Measurements from ENCODE around the gene RNF8.

- no peak for TF ChIP-seq POLR2AphosphoS5 (IDR thresholded peaks at IDR 0.05)
- no peak for TF ChIP-seq POLR2A (IDR thresholded peaks at IDR 0.05)
- no peak for TF ChIP-seq CTCF (IDR thresholded peaks at IDR 0.05)
- TF ChIP-seq EP300 (IDR thresholded peaks at IDR 0.05) = no peak
Observed at GRCh38 chr6:37357860-37358259, 4.1 kb downstream of the RNF8 start.
